ENCODE measurements around the gene SEC16B. TPM values are rescaled to one million over a fixed set of nuclear protein-coding genes. Genes with fewer than 3 reads are reported as not detected.
A peak's percentile ranks its signal among the peaks of the same experiment; 100 is the strongest.

The SEC16B gene
- total and polyA plus RNA-seq, 2 of the 8 experiments (the other 6 are each of a cell fraction or from before 2014, with no cell fraction given): 0.56 to 0.94 TPM

- Histone ChIP-seq H2AFZ (ENCODE audit: low read length) (no peak overlapping the region), H3K4me1 (replicated peaks in 1 of 4; ENCODE audit: control insufficient read depth in 3 of 4, insufficient read depth in 4 of 4, low read length in 3 of 4) (no peaks in the 10 kb centered on the region), H2AK5ac (ENCODE audit: low read depth, low read length) (no peak overlapping the region), H3K9me3 (ENCODE audit: insufficient read depth in 2 of 2, low read depth in 1 of 2, low read length in 1 of 2) (no peaks in the 10 kb centered on the region), H3K23me2 (ENCODE audit: low read depth, low read length) (no peaks in the 10 kb centered on the region), H4K5ac (ENCODE audit: insufficient read length, low read depth, low read length) (no peak overlapping the region), H3K23ac (ENCODE audit: insufficient read length) (no peak overlapping the region), H3K4me3 (ENCODE audit: extremely low read depth in 1 of 4, insufficient read depth in 2 of 4, low read depth in 3 of 4, low read length in 4 of 4) (no peak overlapping the region), H2BK120ac (replicated peaks; ENCODE audit: low read depth, low read length) (no peak overlapping the region), H3K9ac (replicated peaks in 1 of 4; ENCODE audit: extremely low read depth in 1 of 4, low read depth in 3 of 4, low read length in 3 of 4) (no peak overlapping the region), H2BK15ac (ENCODE audit: low read length) (no peak overlapping the region), H3K27me3 (replicated peaks in 1 of 4; ENCODE audit: control insufficient read depth in 3 of 4, extremely low read depth in 1 of 4, insufficient read depth in 3 of 4, low read length in 3 of 4) (no peaks in the 10 kb centered on the region), H3K4ac (replicated peaks; ENCODE audit: insufficient read length, low read depth, low read length) (no peak overlapping the region), H3K18ac (ENCODE audit: extremely low read depth, low read length) (no peak overlapping the region), H2BK5ac (ENCODE audit: low read depth, low read length) (no peak overlapping the region), H3K4me2 (ENCODE audit: insufficient read depth in 1 of 2, low read depth in 2 of 2, low read length in 2 of 2) (no peak overlapping the region), H4K91ac (replicated peaks; ENCODE audit: insufficient read length, low read length) (no peak overlapping the region), H2BK20ac (ENCODE audit: low read length) (no peak overlapping the region), H3K79me1 (ENCODE audit: low read depth, low read length) (no peaks in the 10 kb centered on the region), H3K27ac (ENCODE audit: low read depth, low read length) (no peak overlapping the region), H2BK12ac (ENCODE audit: low read depth, low read length) (no peak overlapping the region), H4K8ac (ENCODE audit: extremely low read depth, insufficient read depth, low read length) (no peak overlapping the region), H3K56ac (replicated peaks; ENCODE audit: insufficient read length, low read depth, low read length) (no peak overlapping the region), H3K36me3 (ENCODE audit: control insufficient read depth in 2 of 4, insufficient read depth in 4 of 4, low read length in 3 of 4) (no peaks in the 10 kb centered on the region), H4K20me1 (replicated peaks in 1 of 2; ENCODE audit: control insufficient read depth in 1 of 2, insufficient read depth in 2 of 2, low read length in 2 of 2) (no peaks in the 10 kb centered on the region), H3K79me2 (ENCODE audit: control insufficient read depth in 1 of 2, insufficient read depth in 2 of 2, low read length in 2 of 2) (no peaks in the 10 kb centered on the region), H3K14ac (ENCODE audit: insufficient read length) (no peak overlapping the region)
- WGBS, 2 experiments (ENCODE audit: extremely low coverage in 1 of 2, insufficient coverage in 1 of 2, insufficient read length in 1 of 2, insufficient replicate concordance in 2 of 2, low coverage in 1 of 2, low lambda C conversion rate in 2 of 2, missing lambda C conversion rate in 1 of 2): 77% methylated on average over 5 of the region's 5 CpGs; no CpG with 5 or more reads in 1 of the 2 experiments
- TF ChIP-seq TEAD4 (IDR thresholded peaks at IDR 0.05; ENCODE audit: low read depth, low read length): peak; percentile 15; the same call in 1 of the 2 replicates
- TF ChIP-seq CBX5 (IDR thresholded peaks at IDR 0.05; ENCODE audit: low read depth, low read length): no peak
- TF ChIP-seq, protein P1, sequence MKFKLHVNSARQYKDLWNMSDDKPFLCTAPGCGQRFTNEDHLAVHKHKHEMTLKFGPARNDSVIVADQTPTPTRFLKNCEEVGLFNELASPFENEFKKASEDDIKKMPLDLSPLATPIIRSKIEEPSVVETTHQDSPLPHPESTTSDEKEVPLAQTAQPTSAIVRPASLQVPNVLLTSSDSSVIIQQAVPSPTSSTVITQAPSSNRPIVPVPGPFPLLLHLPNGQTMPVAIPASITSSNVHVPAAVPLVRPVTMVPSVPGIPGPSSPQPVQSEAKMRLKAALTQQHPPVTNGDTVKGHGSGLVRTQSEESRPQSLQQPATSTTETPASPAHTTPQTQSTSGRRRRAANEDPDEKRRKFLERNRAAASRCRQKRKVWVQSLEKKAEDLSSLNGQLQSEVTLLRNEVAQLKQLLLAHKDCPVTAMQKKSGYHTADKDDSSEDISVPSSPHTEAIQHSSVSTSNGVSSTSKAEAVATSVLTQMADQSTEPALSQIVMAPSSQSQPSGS (IDR thresholded peaks at IDR 0.05; ENCODE audit: low read length): no peak
- POLR2A ChIA-PET (ENCODE audit: partially characterized antibody): no interaction called here
- CTCF ChIA-PET (ENCODE audit: partially characterized antibody): interaction anchor here (0.9 to 1.6 kb wide), 5 partner anchors 28 to 57 kb away, joined by 3 to 4 read pairs (median 3); no protein-coding TSS in a partner anchor
- FAIRE-seq: no peak
- DNase-seq (ENCODE audit: low read depth in 1 of 2, low spot score in 2 of 2): no peak
Measured at GRCh38 chr1:177975588-177976495, 6.0 kb upstream of the SEC16B start.

Data from H1 (cell line).